Endothelial cell of umbilical vein (primary cell): ENCODE results near the gene NMS. TPM values are rescaled to one million over a fixed set of nuclear protein-coding genes. Genes with fewer than 3 reads are reported as not detected.

Experiments
- BruUV-seq: library from RNA; stranded (reverse); fragments of 400-500 nt; replicated peaks from 2 replicates; lab custom pipeline; 2021; lab: Mats Ljungman, UMichigan
- CTCF ChIA-PET: fragments of 300-600, 350-600 bp; sonication (Branson Sonifier 250); formaldehyde crosslinking; loops from one replicate; lab custom pipeline; 2021; ENCODE audit warnings: antibody characterized with exemption, inconsistent platforms; lab: Charles Lee
- POLR2A ChIA-PET: fragments of 300-600, 350-600 bp; sonication (Branson Sonifier 250); formaldehyde crosslinking; loops from one replicate; lab custom pipeline; 2021; ENCODE audit warnings: antibody characterized with exemption, inconsistent platforms; lab: Charles Lee
- DNase-seq: peaks from one replicate; pipeline ENCODE4 v3.0.0-alpha.2; 2011; ENCODE audit warnings: low read depth, low spot score
- FAIRE-seq: peaks from 2 replicates; lab custom pipeline; 2011; peaks lifted over from hg19 to GRCh38; lab: Jason Lieb, UNC
- H2AFZ ChIP-seq: 2 replicates; pipeline ENCODE4 v1.6.0; 2012; ENCODE audit warnings: low read depth, low read length, control low read depth, inconsistent platforms
- H3K27ac ChIP-seq: 2 replicates; pipeline ENCODE4 v1.5.1; 2011; ENCODE audit warnings: low read depth, mild to moderate bottlenecking, control low read depth, low read length, moderate library complexity; ENCODE audit not compliant: insufficient read depth
- H3K27me3 ChIP-seq, 2 experiments: 2 replicates each; pipeline versions ENCODE4 v1.6.0 to v1.6.1; 2011; ENCODE audit warnings: low read length in 2 of 2, mixed read lengths in 1 of 2; ENCODE audit not compliant: control insufficient read depth in 2 of 2, insufficient read depth in 2 of 2
- H3K36me3 ChIP-seq, 2 experiments: 2 replicates in 1 of 2; 3 replicates in 1 of 2; pipeline ENCODE4 v1.5.1; 2011; ENCODE audit warnings: low read length in 2 of 2, mild to moderate bottlenecking in 1 of 2, moderate library complexity in 1 of 2; ENCODE audit not compliant: control insufficient read depth in 2 of 2, insufficient read depth in 2 of 2; ENCODE audit errors: extremely low read depth in 1 of 2
- H3K4me1 ChIP-seq: 3 replicates; pipeline ENCODE4 v1.5.1; 2011; ENCODE audit warnings: mild to moderate bottlenecking, low read length; ENCODE audit not compliant: control insufficient read depth, insufficient read depth; ENCODE audit errors: extremely low read depth
- H3K4me2 ChIP-seq: 2 replicates; pipeline ENCODE4 v1.6.1; 2011; ENCODE audit warnings: low read length, control low read depth, mixed read lengths; ENCODE audit not compliant: insufficient read depth
- H3K4me3 ChIP-seq, 3 experiments: fragments of 200-600 bp in 1 of 3; sonication (generic), shearing (Covaris generic) in 1 of 3; replicated peaks in 1 of 3; 2 replicates each; pipeline ENCODE4 v1.5.1; 2011 to 2016; ENCODE audit warnings: control low read depth in 3 of 3, low read length in 3 of 3, mild to moderate bottlenecking in 2 of 3, inconsistent platforms in 1 of 3, low read depth in 1 of 3, moderate library complexity in 1 of 3; ENCODE audit not compliant: insufficient read depth in 1 of 3
- H3K79me2 ChIP-seq: 2 replicates; pipeline ENCODE4 v1.6.0; 2012; ENCODE audit warnings: low read length, inconsistent platforms; ENCODE audit not compliant: control insufficient read depth, insufficient read depth
- H3K9ac ChIP-seq: replicated peaks from 2 replicates; pipeline ENCODE3; 2011; ENCODE audit warnings: low read length, control low read depth; ENCODE audit not compliant: insufficient read depth; ENCODE audit errors: extremely low read depth
- H3K9me1 ChIP-seq: replicated peaks from 3 replicates; pipeline ENCODE4 v1.6.0; 2011; ENCODE audit warnings: mild to moderate bottlenecking, low read length; ENCODE audit not compliant: control insufficient read depth, insufficient read depth; ENCODE audit errors: extremely low read depth
- H3K9me3 ChIP-seq: replicated peaks from 2 replicates; pipeline ENCODE4 v1.5.1; 2012; ENCODE audit warnings: low read length, inconsistent platforms; ENCODE audit not compliant: control insufficient read depth, insufficient read depth
- H4K20me1 ChIP-seq: replicated peaks from 2 replicates; pipeline ENCODE3; 2011; ENCODE audit warnings: mild to moderate bottlenecking, low read length; ENCODE audit not compliant: control insufficient read depth, insufficient read depth; ENCODE audit errors: extremely low read depth
- EZH2 ChIP-seq: IDR thresholded peaks from 2 replicates; pipeline ENCODE4 v1.6.1; 2012; ENCODE audit warnings: borderline replicate concordance, low read depth, mild to moderate bottlenecking, moderate library complexity, low read length, inconsistent platforms; ENCODE audit not compliant: severe bottlenecking
- FOS ChIP-seq: IDR thresholded peaks from 2 replicates; pipeline ENCODE4 v1.6.1; 2011; ENCODE audit warnings: mild to moderate bottlenecking, low read length, moderate library complexity, borderline replicate concordance; ENCODE audit not compliant: insufficient read depth
- MYC ChIP-seq: IDR thresholded peaks from one replicate; pipeline ENCODE4 v1.6.1; 2011; ENCODE audit warnings: mild to moderate bottlenecking, low read depth, low read length
- dilution Hi-C: fragments of 300-500 bp; cut with MboI; formaldehyde crosslinking; loops from one replicate; pipeline ENCODE4 v1.15.0; 2019; ENCODE audit warnings: low sequenced_read_pairs; ENCODE audit not compliant: extremely low pct_ligation_motif_present
- intact Hi-C: fragments of 100-400 bp; cut with micrococcal nuclease; formaldehyde crosslinking; loops from one replicate; pipeline ENCODE4 v1.10.0; 2022
- polyA plus RNA-seq, 4 experiments: library from polyadenylated mRNA; depleted of rRNA in 3 of 4; stranded (reverse) in 3 of 4; unstranded in 1 of 4; fragments of >200 nt; gene quantifications; 2 replicates each; pipeline versions ENCODE4 v1.2.1 to v1.2.3, GENCODE V29; 2011 to 2012; ENCODE audit warnings: missing spikeins in 1 of 4
- total RNA-seq: library from RNA; stranded (reverse); gene quantifications from 2 replicates; pipeline ENCODE4 v1.2.3, GENCODE V29; 2021
- TF ChIP-seq, protein P1 (sequence below), 2 donors: IDR thresholded peaks; 1 replicate in 1 of 2; 2 replicates in 1 of 2; pipeline ENCODE4 v1.5.1; 2011; ENCODE audit warnings: low read length in 2 of 2, mild to moderate bottlenecking in 2 of 2, moderate library complexity in 2 of 2, control low read depth in 1 of 2, inconsistent platforms in 1 of 2, low read depth in 1 of 2; ENCODE audit not compliant: insufficient read depth in 1 of 2; ENCODE audit errors: extremely low read depth in 1 of 2

Gene NMS
- total and polyA plus RNA-seq, 2 donors (not counting 3 experiments of a cell fraction or from before 2014, with no cell fraction given): not detected

DNA sequence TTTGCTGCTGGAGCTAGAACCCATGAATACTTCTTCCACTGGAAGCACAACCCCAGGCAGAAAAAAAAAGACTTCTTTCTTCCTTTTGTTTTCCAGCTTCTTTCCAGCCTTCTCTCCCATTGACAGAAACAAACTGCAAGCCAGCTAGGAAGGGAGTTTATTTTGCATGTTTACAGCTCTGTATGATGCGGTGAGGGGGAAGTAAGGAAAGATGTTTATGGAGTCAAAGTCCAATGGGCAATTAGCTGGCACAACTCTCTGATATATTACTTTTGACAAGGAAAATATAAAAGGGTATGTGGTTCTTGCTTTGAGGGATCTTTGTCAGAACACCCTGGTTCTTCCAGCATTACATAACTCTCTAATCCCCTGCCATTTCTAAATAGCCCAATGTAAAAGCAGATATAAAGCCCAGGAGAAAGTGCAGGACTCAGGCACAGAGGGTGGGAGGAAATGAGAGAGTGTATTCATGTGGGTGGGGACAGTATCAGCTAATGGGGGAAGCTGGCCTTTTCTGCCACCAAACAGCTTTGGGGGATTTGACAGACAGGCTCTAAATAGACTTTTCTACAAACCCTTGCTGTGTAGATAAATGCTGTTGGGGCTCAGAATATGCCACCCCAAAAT is 9.3 kb upstream of the NMS start:
- no peak overlapping the region for H3K4me3 ChIP-seq
- BruUV-seq: no TSS peak
- H3K27ac ChIP-seq: no peak overlapping the region
- H4K20me1 ChIP-seq: no peaks in the 10 kb centered on the region
- DNase-seq (no peak), FAIRE-seq (no peak)
- no peak overlapping the region for H2AFZ ChIP-seq
- no peak overlapping the region for H3K9ac ChIP-seq
- dilution Hi-C loops (no loop called here), intact Hi-C loops (no loop called here)
- H3K4me1 ChIP-seq: no peaks in the 10 kb centered on the region
- TF ChIP-seq, protein P1, sequence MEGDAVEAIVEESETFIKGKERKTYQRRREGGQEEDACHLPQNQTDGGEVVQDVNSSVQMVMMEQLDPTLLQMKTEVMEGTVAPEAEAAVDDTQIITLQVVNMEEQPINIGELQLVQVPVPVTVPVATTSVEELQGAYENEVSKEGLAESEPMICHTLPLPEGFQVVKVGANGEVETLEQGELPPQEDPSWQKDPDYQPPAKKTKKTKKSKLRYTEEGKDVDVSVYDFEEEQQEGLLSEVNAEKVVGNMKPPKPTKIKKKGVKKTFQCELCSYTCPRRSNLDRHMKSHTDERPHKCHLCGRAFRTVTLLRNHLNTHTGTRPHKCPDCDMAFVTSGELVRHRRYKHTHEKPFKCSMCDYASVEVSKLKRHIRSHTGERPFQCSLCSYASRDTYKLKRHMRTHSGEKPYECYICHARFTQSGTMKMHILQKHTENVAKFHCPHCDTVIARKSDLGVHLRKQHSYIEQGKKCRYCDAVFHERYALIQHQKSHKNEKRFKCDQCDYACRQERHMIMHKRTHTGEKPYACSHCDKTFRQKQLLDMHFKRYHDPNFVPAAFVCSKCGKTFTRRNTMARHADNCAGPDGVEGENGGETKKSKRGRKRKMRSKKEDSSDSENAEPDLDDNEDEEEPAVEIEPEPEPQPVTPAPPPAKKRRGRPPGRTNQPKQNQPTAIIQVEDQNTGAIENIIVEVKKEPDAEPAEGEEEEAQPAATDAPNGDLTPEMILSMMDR (IDR thresholded peaks at IDR 0.05; ENCODE audit: extremely low read depth in 1 of 2, insufficient read depth in 1 of 2, low read depth in 1 of 2, low read length in 2 of 2): no peak
- TF ChIP-seq EZH2 (no peak), FOS (no peak), MYC (no peak)
- no peaks in the 10 kb centered on the region for H3K27me3 ChIP-seq
- H3K79me2 ChIP-seq: no peaks in the 10 kb centered on the region
- H3K9me1 ChIP-seq: no peaks in the 10 kb centered on the region
- POLR2A ChIA-PET: no interaction called here
- CTCF ChIA-PET: interaction anchor here (1.1 to 1.4 kb wide), 2 partner anchors 12 to 80 kb away, joined by 4 read pairs; no protein-coding TSS in a partner anchor
- no peak overlapping the region for H3K4me2 ChIP-seq
- H3K36me3 ChIP-seq: no peaks in the 10 kb centered on the region
- H3K9me3 ChIP-seq: no peaks in the 10 kb centered on the region
